GM19025 (cell line): ENCODE data around the gene USP9Y.

Experiments
- ATAC-seq: cut with Tn5 transposase; IDR thresholded peaks from one replicate; pipeline ENCODE4 v1.9.1; 2021; ENCODE audit warnings: mild to moderate bottlenecking, low read depth, moderate library complexity; ENCODE audit not compliant: unreplicated experiment

USP9Y gene

GRCh38 chrY:12765976-12766375, 64.9 kb downstream of the USP9Y start:
- no peak for ATAC-seq

GRCh38 chrY:12784521-12784920, 83.5 kb downstream of the USP9Y start:
- ATAC-seq, result no peak

DNA sequence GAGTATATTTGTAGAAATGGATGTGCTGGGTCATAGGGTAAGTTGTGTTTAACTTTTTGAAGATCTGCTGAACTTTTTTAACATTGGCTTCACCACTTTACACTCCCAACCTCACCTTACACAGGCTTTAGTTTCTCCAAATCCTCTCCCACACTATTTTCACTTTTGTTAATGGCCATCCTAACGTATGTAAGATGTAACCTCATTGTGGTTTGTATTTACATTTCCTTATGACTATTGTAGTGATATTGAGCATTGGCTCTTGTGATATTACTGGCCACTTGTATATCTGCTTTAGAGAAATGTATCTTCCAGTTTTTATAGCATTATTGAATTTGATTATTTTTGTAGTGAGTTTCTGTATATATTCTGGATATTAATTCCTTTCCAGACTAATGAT, 93.0 kb downstream of the USP9Y start:
- no peak for ATAC-seq

GRCh38 chrY:12808046-12808445, 107.0 kb downstream of the USP9Y start:
- ATAC-seq, result no peak

- ATAC-seq, result no peak
Measured at GRCh38 chrY:12809034-12809433, 108.0 kb downstream of the USP9Y start.

DNA sequence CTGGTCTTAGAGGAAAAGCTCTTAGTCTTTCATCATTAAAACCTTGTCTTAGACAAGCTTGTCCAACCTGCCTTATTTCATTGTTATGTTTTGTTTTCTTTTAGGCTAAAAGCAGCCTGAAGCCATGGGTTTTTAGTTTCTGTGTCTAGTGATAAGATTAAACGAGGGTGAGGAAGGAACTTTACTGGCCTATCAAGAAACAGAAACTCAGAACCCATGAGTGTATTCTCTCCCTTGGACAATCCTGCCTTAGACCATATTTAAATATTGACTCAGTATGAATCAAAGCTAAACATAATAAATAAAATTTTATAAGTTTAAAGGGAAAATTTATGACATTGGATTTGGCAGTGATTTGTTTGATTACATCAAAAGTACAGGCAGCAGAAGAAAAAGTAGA, 122.4 kb downstream of the USP9Y start:
- no peak for ATAC-seq

GRCh38 chrY:12826791-12827190, 125.8 kb downstream of the USP9Y start:
- no peak for ATAC-seq

DNA sequence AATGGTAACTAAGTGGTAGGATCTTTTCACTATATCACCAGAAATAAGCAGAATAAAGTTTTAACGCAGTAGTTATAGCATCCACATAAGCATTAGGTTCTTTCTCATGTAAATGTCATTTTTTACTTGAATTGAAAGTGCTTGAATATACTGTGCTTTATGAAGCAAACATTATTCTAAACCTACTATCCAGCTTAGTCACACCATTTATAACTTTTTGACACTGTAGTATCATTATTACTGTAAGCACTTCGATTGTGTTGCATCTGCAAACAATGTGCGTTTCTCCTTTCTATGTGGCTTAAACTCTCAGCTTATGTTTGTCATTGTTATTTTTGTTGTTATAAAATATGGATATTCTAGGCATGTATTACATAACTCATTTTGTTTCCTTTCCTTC, 132.3 kb downstream of the USP9Y start:
- ATAC-seq, result no peak

DNA sequence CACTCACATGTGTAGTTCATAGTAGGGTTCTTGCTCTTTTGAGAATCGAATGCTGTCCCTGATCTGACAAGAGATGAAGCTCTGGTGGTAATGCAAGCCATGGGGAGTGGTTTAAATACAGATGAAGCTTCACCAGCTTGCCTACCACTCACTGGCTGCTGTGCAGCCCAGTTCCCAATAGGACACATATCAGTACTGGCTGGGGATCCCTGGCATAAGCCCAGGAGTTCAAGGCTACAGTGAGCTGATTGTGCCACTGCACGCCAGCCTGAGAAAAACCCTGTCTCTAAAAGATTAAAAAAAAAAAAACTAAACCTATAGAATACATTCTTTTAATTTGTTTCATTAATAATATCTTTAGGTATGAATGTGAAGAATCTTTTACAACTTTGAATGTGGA, 136.5 kb downstream of the USP9Y start:
- no peak for ATAC-seq

DNA sequence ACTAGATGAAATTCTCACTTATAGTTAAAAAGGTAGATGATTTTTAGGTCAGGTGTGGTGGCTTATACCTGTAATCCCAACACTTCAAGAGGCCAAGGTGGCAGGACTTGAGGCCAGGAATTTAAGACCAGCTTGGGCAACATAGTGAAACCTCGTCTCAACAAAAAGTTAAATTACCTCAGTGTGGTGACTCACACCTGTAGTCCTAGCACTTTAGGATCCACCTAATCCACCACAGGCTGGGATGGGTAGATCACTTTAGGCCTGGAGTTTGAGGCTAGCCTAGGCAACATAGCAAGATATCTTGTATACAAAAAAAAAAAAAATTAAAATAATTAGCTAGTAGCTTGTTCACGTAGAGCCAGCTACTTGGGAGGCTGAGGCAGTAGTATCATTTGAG, 140.3 kb downstream of the USP9Y start:
- ATAC-seq, result no peak

DNA sequence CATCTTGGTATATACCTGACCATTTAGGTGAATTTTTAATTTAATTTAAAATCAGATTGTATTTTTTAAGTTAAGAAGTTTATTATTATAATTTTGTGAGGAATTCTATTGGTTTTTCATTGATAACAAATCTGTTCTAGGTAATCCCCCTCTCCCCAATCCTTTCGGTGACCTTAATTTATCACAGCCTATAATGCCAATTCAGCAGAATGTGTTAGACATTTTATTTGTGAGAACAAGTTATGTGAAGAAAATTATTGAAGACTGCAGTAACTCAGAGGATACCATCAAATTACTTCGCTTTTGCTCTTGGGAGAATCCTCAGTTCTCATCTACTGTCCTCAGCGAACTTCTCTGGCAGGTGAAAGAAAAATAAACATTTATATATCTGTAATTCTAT, 145.8 kb downstream of the USP9Y start:
- ATAC-seq, result no peak

DNA sequence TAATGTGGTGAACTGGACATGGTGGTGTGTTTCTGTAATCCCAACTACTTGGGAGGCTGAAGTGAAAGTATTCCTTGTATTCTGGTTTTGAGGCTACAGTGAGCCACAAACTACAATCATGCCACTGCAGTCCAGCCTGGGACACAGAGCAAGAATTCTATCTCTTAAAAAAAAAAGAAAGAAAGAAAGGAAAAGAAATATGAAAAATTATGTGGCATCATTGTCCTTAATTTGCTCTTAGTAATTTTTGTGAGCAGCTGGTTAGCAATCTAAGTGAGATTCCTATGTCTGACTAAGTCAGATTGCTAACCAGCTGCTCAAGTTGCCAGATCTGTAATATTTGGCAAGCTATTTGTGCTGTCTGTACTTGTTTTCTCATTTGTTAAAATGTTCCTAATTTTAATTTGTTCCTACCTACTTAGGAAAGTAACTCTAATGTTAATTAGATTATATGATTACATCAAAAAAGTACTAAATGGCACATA, 154.8 kb downstream of the USP9Y start:
- no peak for ATAC-seq

GRCh38 chrY:12867960-12868359, 166.9 kb downstream of the USP9Y start:
- no peak for ATAC-seq

- no peak for ATAC-seq
Measured at GRCh38 chrY:12896973-12897372, 195.9 kb downstream of the USP9Y start.

DNA sequence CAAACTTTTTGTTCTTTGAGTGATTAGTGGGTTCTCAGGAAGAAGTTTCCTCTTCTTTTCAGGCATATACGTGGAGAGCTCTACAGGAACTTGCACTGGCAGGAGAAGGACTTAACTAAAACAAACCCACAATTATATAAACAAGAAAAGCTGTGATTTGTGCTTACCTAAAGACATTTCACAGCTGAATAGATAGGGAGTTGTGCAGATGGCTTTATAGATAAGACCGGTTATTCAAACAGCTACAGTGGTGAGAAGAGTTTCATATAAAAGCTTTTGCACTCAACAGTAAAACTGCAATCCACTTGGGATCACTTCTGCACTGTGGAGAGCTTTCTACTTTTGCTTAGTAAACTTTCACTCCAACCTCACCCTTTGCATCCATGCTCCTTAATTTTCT, 197.6 kb downstream of the USP9Y start:
- no peak for ATAC-seq

DNA sequence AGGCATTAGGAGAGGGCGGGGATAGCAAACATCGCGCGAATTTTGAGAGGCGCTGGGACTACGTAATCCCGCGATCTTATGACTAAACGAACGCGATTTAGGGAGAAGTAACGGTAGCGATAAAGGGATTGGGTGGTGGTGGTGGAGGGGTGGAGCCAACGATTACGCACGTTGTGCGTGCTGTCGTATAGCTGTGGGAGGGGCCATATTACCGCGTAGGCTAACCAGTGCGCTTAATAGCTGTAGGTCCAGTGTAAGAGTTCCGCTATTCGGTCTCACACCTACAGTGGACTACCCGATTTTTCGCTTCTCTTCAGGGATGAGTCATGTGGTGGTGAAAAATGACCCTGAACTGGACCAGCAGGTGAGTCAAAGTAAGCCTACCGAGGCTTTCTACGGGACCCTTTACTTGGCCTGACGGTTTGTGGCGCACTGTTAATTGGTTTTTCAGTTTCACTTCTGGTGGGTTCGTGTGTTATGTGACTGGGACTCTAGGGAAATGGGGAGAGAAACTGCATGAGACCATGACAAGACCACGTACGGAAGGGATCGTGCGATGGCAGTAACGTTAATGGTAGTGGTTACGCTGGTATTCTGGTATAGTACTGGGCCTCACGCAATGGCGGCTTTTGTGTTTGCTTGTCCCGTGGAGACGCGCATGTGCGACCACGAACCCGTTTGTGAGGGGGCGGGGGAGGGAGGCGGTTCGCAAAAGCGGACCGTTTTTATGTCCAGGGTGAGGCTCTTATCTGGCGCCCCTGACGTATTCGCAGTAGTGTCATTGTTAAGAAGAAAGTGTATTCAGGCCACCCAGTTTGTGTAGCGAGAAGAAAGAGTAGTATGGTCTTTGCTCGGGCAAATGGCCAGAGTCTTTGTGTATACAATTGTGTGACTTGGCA, 203.8 kb downstream of the USP9Y start, which contains the start of gene DDX3Y:
Gene DDX3Y (plus strand): TSS at position 251 of the 899 bp plus-strand sequence. CDS start 69 bp downstream, at position 320.
- peak; percentile 87 for ATAC-seq

GRCh38 chrY:12905517-12905872, 204.5 kb downstream of the USP9Y start:
- no peak for ATAC-seq

GRCh38 chrY:12905895-12906294, 204.9 kb downstream of the USP9Y start:
- ATAC-seq, result no peak
